GM23338 (cell line): ENCODE measurements around the gene ENOX1. TPM values are rescaled to one million over a fixed set of nuclear protein-coding genes. Genes with fewer than 3 reads are reported as not detected.

Source experiments
- ATAC-seq: fragments of 200-7000 bp; cut with Tn5 transposase; 3 replicates; pipeline ENCODE4 v1.9.1; 2020
- DNase-seq: peaks from one replicate; pipeline ENCODE4 v3.0.0-alpha.2; 2015; ENCODE audit warnings: low spot score
- H2AFZ ChIP-seq: fragments of 200-600 bp; sonication (generic); 2 replicates; pipeline ENCODE4 v1.8.0; 2016; ENCODE audit warnings: antibody characterized with exemption, mild to moderate bottlenecking, moderate library complexity
- H3F3A ChIP-seq: fragments of 200-600 bp; sonication (generic); replicated peaks from 2 replicates; pipeline ENCODE4 v1.8.0; 2017; ENCODE audit warnings: antibody characterized with exemption, mixed run types, low read depth
- H3K27ac ChIP-seq: fragments of 200-600 bp; sonication (generic); 2 replicates; pipeline ENCODE4 v1.6.1; 2016; ENCODE audit warnings: low read depth
- H3K27me3 ChIP-seq: fragments of 200-600 bp; sonication (generic); 2 replicates; pipeline ENCODE4 v1.8.0; 2016; ENCODE audit warnings: mild to moderate bottlenecking, mixed run types, moderate library complexity; ENCODE audit not compliant: insufficient read depth
- H3K36me3 ChIP-seq: fragments of 200-600 bp; sonication (generic); 2 replicates; pipeline ENCODE4 v1.8.0; 2016; ENCODE audit warnings: mild to moderate bottlenecking; ENCODE audit not compliant: insufficient read depth
- H3K4me1 ChIP-seq: fragments of 200-600 bp; sonication (generic); 2 replicates; pipeline ENCODE4 v1.8.0; 2016; ENCODE audit warnings: mild to moderate bottlenecking, moderate library complexity; ENCODE audit not compliant: insufficient read depth
- H3K4me2 ChIP-seq: fragments of 200-600 bp; sonication (generic); 2 replicates; pipeline ENCODE4 v1.7.1; 2017; ENCODE audit warnings: mixed run types
- H3K4me3 ChIP-seq: fragments of 200-600 bp; sonication (generic); 2 replicates; pipeline ENCODE4 v1.6.1; 2016; ENCODE audit warnings: mixed run types
- H3K79me2 ChIP-seq: fragments of 200-600 bp; sonication (generic); replicated peaks from 2 replicates; pipeline ENCODE4 v1.8.0; 2017; ENCODE audit warnings: mild to moderate bottlenecking; ENCODE audit not compliant: insufficient read depth
- H3K9me2 ChIP-seq: fragments of 200-600 bp; sonication (generic); 2 replicates; pipeline ENCODE4 v1.8.0; 2017; ENCODE audit not compliant: insufficient read depth
- H4K20me1 ChIP-seq: fragments of 200-600 bp; sonication (generic); replicated peaks from 2 replicates; pipeline ENCODE4 v1.8.0; 2017; ENCODE audit warnings: mild to moderate bottlenecking; ENCODE audit not compliant: insufficient read depth
- H3K27ac Mint-ChIP-seq: 2 replicates; pipeline ENCODE4 v1.8.0; 2020; ENCODE audit warnings: inconsistent platforms, mild to moderate bottlenecking, moderate library complexity, mixed read lengths
- H3K27me3 Mint-ChIP-seq: 3 replicates; pipeline ENCODE4 v1.8.0; 2022; ENCODE audit warnings: low read depth, mild to moderate bottlenecking, moderate library complexity, mixed read lengths, inconsistent platforms; ENCODE audit not compliant: insufficient read depth, poor library complexity
- H3K36me3 Mint-ChIP-seq: 3 replicates; pipeline ENCODE4 v1.8.0; 2021; ENCODE audit warnings: low read depth, mild to moderate bottlenecking, inconsistent platforms, moderate library complexity, mixed read lengths
- H3K4me1 Mint-ChIP-seq: 3 replicates; pipeline ENCODE4 v1.8.0; 2020; ENCODE audit warnings: mild to moderate bottlenecking, inconsistent platforms, mixed read lengths
- H3K4me3 Mint-ChIP-seq: 3 replicates; pipeline ENCODE4 v1.8.0; 2021; ENCODE audit warnings: moderate library complexity, mild to moderate bottlenecking, inconsistent platforms, mixed read lengths
- H3K9me3 Mint-ChIP-seq: 3 replicates; pipeline ENCODE4 v1.8.0; 2020; ENCODE audit warnings: moderate library complexity, mild to moderate bottlenecking, inconsistent platforms, mixed read lengths
- CREB1 ChIP-seq: fragments of 250-450 bp; sonication (Bioruptor Pico); IDR thresholded peaks from 2 replicates; pipeline ENCODE4 v1.5.0; 2020; ENCODE audit warnings: low read depth, mild to moderate bottlenecking, moderate library complexity
- EZH2 ChIP-seq: fragments of 200-600 bp; sonication (generic); IDR thresholded peaks from one replicate; pipeline ENCODE4 v1.8.0; 2017; ENCODE audit warnings: antibody characterized with exemption, mild to moderate bottlenecking, low read depth; ENCODE audit not compliant: unreplicated experiment
- EZH2phosphoT487 ChIP-seq: fragments of 200-600 bp; sonication (generic); IDR thresholded peaks from one replicate; pipeline ENCODE4 v1.8.1; 2018; ENCODE audit warnings: antibody characterized with exemption; ENCODE audit not compliant: unreplicated experiment
- JUNB ChIP-seq: IDR thresholded peaks from one replicate; pipeline ENCODE4 v1.6.1; 2016; ENCODE audit warnings: antibody characterized with exemption; ENCODE audit not compliant: unreplicated experiment
- NANOG ChIP-seq: IDR thresholded peaks from 2 replicates; pipeline ENCODE4 v1.6.1; 2016; ENCODE audit warnings: antibody characterized with exemption, borderline replicate concordance
- POLR2AphosphoS5 ChIP-seq: IDR thresholded peaks from 2 replicates; pipeline ENCODE4 v1.6.1; 2016; ENCODE audit warnings: antibody characterized with exemption, low read depth
- STAT1 ChIP-seq: IDR thresholded peaks from one replicate; pipeline ENCODE4 v1.6.1; 2016; ENCODE audit warnings: antibody characterized with exemption; ENCODE audit not compliant: unreplicated experiment
- ZNF114 ChIP-seq: fragments of 250-450 bp; sonication (Bioruptor Pico); IDR thresholded peaks from 2 replicates; pipeline ENCODE4 v1.5.0; 2020; ENCODE audit warnings: mild to moderate bottlenecking, moderate library complexity
- ZNF331 ChIP-seq: fragments of 250-450 bp; sonication (Bioruptor Pico); IDR thresholded peaks from 2 replicates; pipeline ENCODE4 v1.5.0; 2020; ENCODE audit warnings: low read depth, mild to moderate bottlenecking, moderate library complexity
- polyA plus RNA-seq: library from polyadenylated mRNA; unstranded; fragments of >200 nt; fragmentation: Nextera tagmentation; extraction: Ambion mirVana; gene quantifications from 2 replicates; pipeline ENCODE4 v1.2.1, GENCODE V29; 2016
- total RNA-seq: library from RNA; depleted of rRNA; stranded (reverse); fragments of >200 nt; shearing (Covaris generic); gene quantifications from 2 replicates; pipeline ENCODE4 v1.2.3, GENCODE V29; 2014
- TF ChIP-seq, protein P1 (sequence below): IDR thresholded peaks from one replicate; pipeline ENCODE4 v1.6.1; 2018; ENCODE audit warnings: antibody characterized with exemption; ENCODE audit not compliant: unreplicated experiment
- TF ChIP-seq, protein P2 (sequence below): IDR thresholded peaks from 2 replicates; pipeline ENCODE4 v1.6.1; 2016; ENCODE audit warnings: antibody characterized with exemption
- TF ChIP-seq, protein P3 (sequence below): fragments of 250-450 bp; sonication (Bioruptor Pico); IDR thresholded peaks from 2 replicates; pipeline ENCODE4 v1.5.0; 2020; ENCODE audit warnings: mild to moderate bottlenecking, moderate library complexity
- TF ChIP-seq, protein P4 (sequence below), 2 experiments: fragments of 200-600 bp in 1 of 2; sonication (generic) in 1 of 2; conservative IDR thresholded peaks; 2 replicates each; pipeline versions ENCODE4 v1.5.1 to v1.6.1; 2016 to 2017; ENCODE audit warnings: antibody characterized with exemption in 2 of 2, low read depth in 2 of 2, mild to moderate bottlenecking in 2 of 2, moderate library complexity in 1 of 2

The ENOX1 gene
- total and polyA plus RNA-seq, 2 experiments from 2014 or later, result 0.66 to 0.81 TPM

DNA sequence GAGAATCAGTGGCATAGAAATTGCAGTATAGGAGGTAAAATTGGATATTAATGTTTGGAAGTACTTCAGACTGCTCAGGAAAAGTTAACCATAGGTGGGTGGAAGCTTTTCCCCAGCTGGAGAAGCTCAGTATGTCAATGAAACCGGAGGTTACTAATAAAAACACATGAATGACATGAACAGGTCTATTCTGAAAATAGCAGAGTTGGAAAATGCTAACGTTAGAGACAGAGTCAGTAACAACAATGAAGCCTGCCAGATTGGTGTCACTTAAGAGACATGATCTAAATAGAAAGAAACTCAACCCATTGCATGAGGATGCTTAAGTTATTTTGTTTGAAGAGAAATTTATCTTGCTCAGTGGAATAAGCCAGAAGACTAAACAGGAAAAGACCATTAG, 398.9 kb downstream of the ENOX1 start:
- Histone ChIP-seq H3K79me2 (no peaks in the 10 kb centered on the region), H3K27me3 (no peaks in the 10 kb centered on the region), H3K4me3 (no peak overlapping the region), H3K9me2 (no peaks in the 10 kb centered on the region), H3F3A (no peaks in the 10 kb centered on the region), H3K27ac (no peak overlapping the region), H3K36me3 (no peaks in the 10 kb centered on the region), H3K4me1 (peaks cover 11% of the 10 kb centered on the region; the same call in 1 of the 2 replicates), H2AFZ (no peak overlapping the region), H3K4me2 (no peak overlapping the region), H4K20me1 (no peaks in the 10 kb centered on the region)
- no peak overlapping the region for H3K27ac Mint-ChIP-seq
- DNase-seq, result no peak
- H3K9me3 Mint-ChIP-seq, result no peaks in the 10 kb centered on the region
- H3K27me3 Mint-ChIP-seq, result no peaks in the 10 kb centered on the region
- no peak for TF ChIP-seq JUNB
- TF ChIP-seq POLR2AphosphoS5, result no peak
- TF ChIP-seq EZH2phosphoT487, result no peak
- TF ChIP-seq NANOG, result no peak
- TF ChIP-seq EZH2, result no peak
- TF ChIP-seq, protein P1, sequence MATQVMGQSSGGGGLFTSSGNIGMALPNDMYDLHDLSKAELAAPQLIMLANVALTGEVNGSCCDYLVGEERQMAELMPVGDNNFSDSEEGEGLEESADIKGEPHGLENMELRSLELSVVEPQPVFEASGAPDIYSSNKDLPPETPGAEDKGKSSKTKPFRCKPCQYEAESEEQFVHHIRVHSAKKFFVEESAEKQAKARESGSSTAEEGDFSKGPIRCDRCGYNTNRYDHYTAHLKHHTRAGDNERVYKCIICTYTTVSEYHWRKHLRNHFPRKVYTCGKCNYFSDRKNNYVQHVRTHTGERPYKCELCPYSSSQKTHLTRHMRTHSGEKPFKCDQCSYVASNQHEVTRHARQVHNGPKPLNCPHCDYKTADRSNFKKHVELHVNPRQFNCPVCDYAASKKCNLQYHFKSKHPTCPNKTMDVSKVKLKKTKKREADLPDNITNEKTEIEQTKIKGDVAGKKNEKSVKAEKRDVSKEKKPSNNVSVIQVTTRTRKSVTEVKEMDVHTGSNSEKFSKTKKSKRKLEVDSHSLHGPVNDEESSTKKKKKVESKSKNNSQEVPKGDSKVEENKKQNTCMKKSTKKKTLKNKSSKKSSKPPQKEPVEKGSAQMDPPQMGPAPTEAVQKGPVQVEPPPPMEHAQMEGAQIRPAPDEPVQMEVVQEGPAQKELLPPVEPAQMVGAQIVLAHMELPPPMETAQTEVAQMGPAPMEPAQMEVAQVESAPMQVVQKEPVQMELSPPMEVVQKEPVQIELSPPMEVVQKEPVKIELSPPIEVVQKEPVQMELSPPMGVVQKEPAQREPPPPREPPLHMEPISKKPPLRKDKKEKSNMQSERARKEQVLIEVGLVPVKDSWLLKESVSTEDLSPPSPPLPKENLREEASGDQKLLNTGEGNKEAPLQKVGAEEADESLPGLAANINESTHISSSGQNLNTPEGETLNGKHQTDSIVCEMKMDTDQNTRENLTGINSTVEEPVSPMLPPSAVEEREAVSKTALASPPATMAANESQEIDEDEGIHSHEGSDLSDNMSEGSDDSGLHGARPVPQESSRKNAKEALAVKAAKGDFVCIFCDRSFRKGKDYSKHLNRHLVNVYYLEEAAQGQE, result no peak
- TF ChIP-seq ZNF331 (CRISPR knock-in tag), result no peak
- TF ChIP-seq, protein P2, sequence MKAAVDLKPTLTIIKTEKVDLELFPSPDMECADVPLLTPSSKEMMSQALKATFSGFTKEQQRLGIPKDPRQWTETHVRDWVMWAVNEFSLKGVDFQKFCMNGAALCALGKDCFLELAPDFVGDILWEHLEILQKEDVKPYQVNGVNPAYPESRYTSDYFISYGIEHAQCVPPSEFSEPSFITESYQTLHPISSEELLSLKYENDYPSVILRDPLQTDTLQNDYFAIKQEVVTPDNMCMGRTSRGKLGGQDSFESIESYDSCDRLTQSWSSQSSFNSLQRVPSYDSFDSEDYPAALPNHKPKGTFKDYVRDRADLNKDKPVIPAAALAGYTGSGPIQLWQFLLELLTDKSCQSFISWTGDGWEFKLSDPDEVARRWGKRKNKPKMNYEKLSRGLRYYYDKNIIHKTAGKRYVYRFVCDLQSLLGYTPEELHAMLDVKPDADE, result no peak
- TF ChIP-seq, protein P3, sequence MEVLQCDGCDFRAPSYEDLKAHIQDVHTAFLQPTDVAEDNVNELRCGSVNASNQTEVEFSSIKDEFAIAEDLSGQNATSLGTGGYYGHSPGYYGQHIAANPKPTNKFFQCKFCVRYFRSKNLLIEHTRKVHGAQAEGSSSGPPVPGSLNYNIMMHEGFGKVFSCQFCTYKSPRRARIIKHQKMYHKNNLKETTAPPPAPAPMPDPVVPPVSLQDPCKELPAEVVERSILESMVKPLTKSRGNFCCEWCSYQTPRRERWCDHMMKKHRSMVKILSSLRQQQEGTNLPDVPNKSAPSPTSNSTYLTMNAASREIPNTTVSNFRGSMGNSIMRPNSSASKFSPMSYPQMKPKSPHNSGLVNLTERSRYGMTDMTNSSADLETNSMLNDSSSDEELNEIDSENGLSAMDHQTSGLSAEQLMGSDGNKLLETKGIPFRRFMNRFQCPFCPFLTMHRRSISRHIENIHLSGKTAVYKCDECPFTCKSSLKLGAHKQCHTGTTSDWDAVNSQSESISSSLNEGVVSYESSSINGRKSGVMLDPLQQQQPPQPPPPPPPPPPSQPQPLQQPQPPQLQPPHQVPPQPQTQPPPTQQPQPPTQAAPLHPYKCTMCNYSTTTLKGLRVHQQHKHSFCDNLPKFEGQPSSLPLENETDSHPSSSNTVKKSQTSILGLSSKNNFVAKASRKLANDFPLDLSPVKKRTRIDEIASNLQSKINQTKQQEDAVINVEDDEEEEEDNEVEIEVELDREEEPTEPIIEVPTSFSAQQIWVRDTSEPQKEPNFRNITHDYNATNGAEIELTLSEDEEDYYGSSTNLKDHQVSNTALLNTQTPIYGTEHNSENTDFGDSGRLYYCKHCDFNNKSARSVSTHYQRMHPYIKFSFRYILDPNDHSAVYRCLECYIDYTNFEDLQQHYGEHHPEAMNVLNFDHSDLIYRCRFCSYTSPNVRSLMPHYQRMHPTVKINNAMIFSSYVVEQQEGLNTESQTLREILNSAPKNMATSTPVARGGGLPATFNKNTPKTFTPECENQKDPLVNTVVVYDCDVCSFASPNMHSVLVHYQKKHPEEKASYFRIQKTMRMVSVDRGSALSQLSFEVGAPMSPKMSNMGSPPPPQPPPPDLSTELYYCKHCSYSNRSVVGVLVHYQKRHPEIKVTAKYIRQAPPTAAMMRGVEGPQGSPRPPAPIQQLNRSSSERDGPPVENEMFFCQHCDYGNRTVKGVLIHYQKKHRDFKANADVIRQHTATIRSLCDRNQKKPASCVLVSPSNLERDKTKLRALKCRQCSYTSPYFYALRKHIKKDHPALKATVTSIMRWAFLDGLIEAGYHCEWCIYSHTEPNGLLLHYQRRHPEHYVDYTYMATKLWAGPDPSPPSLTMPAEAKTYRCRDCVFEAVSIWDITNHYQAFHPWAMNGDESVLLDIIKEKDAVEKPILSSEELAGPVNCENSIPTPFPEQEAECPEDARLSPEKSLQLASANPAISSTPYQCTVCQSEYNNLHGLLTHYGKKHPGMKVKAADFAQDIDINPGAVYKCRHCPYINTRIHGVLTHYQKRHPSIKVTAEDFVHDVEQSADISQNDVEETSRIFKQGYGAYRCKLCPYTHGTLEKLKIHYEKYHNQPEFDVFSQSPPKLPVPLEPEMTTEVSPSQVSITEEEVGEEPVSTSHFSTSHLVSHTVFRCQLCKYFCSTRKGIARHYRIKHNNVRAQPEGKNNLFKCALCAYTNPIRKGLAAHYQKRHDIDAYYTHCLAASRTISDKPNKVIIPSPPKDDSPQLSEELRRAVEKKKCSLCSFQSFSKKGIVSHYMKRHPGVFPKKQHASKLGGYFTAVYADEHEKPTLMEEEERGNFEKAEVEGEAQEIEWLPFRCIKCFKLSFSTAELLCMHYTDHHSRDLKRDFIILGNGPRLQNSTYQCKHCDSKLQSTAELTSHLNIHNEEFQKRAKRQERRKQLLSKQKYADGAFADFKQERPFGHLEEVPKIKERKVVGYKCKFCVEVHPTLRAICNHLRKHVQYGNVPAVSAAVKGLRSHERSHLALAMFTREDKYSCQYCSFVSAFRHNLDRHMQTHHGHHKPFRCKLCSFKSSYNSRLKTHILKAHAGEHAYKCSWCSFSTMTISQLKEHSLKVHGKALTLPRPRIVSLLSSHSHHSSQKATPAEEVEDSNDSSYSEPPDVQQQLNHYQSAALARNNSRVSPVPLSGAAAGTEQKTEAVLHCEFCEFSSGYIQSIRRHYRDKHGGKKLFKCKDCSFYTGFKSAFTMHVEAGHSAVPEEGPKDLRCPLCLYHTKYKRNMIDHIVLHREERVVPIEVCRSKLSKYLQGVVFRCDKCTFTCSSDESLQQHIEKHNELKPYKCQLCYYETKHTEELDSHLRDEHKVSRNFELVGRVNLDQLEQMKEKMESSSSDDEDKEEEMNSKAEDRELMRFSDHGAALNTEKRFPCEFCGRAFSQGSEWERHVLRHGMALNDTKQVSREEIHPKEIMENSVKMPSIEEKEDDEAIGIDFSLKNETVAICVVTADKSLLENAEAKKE (CRISPR knock-in tag), result no peak
- no peak for TF ChIP-seq STAT1
- TF ChIP-seq ZNF114 (CRISPR knock-in tag), result no peak
- no peak for TF ChIP-seq CREB1
- TF ChIP-seq, protein P4, sequence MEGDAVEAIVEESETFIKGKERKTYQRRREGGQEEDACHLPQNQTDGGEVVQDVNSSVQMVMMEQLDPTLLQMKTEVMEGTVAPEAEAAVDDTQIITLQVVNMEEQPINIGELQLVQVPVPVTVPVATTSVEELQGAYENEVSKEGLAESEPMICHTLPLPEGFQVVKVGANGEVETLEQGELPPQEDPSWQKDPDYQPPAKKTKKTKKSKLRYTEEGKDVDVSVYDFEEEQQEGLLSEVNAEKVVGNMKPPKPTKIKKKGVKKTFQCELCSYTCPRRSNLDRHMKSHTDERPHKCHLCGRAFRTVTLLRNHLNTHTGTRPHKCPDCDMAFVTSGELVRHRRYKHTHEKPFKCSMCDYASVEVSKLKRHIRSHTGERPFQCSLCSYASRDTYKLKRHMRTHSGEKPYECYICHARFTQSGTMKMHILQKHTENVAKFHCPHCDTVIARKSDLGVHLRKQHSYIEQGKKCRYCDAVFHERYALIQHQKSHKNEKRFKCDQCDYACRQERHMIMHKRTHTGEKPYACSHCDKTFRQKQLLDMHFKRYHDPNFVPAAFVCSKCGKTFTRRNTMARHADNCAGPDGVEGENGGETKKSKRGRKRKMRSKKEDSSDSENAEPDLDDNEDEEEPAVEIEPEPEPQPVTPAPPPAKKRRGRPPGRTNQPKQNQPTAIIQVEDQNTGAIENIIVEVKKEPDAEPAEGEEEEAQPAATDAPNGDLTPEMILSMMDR (conservative IDR thresholded peaks at IDR 0.05; ENCODE audit: low read depth in 2 of 2), result no peak
- H3K36me3 Mint-ChIP-seq, result no peaks in the 10 kb centered on the region
- peaks cover 25% of the 10 kb centered on the region for H3K4me1 Mint-ChIP-seq
- no peak for ATAC-seq
- no peak overlapping the region for H3K4me3 Mint-ChIP-seq
